T-helper 9 cell (primary cell): ENCODE data around the gene SPSB3.

Experiments used
- DNase-seq: peaks from one replicate; pipeline ENCODE4 v3.0.0-alpha.2; 2020

Gene SPSB3

DNA sequence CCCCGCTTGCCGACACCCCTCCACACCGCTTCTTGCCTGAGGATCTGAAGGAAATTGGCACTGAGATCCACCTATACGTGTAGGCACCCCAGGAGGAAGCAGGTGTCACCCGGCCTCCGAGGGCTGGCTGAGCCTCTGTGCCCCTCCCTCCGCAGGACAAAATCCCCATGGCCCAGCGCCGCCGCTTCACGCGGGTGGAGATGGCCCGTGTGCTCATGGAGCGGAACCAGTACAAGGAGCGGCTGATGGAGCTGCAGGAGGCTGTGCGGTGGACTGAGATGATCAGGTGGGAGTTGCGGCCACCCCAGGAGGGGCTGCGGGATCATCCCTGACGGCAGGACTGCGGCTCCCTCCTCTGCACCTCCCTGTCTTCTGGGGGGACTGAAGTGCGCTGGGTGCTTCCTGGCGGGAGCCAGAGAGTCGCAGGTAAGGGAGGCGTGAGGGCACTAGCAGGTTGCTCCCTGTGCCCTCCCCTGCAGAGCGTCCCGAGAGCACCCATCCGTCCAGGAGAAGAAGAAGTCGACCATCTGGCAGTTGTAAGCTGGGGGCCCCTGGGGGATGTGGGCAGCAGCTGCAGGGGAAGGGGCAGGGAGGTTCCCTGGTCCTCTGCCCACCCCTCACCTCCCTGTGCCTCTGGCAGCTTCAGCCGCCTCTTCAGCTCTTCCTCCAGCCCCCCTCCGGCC is 20.0 kb downstream of the SPSB3 start:
- DNase-seq, result no peak

DNA sequence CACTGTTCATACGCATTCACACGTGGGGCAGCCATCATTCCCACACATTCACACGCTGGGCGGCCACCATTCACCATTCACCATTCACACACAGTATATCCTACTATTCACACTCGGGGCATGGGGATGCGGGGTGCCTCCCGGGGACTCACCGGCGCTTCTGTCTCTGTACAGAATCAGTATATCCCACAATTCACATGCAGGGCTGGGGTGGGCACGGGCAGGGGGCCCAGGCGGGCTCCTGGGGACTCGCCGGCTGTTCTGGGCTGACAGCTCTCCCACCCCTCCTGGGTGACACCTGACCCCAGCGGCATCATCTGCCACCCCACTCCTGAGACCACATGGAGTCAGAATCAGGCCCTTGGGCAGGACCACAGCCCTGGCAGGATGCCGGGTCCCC is 20.6 kb downstream of the SPSB3 start:
- no peak for DNase-seq

DNA sequence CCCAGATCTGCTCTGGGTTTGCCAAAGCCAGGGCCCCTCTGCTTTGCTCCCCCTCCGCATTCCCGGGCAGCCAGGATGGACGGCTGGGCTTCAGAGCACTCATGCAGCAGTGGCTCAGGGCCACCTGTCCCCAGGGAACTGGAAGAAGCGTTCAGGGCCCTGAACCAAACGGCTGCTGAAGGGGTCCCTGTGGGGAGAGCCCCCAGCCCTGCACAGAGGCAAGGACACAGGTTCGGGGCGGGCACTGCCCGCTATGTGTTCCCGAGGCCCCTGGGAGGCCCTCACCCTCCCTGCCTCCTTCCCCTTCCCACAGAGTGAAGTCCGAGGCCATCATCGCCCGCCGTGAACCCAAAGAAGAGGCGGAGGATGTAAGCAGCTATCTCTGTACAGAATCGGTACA is 21.5 kb downstream of the SPSB3 start:
- DNase-seq, result no peak

DNA sequence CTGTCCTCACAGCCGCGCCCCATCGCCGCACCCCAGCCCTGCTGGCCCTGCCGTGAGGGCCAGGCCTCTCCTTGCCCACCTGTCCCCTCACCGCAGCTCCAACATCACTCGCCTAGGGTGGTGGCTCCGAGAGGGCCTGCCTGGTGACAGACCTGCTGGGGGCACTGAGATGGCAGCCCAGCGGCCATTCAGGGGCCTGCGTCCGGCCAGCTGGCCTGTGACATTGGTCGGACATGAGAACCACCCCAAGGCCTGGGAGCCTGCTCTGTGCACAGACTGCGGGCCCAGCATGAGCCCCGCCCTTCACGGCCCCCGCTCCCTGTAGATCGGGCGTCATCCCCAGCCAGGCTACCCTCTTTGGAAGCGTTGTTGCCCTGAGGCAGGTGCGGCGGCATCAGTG is 22.9 kb downstream of the SPSB3 start:
- no peak for DNase-seq

DNA sequence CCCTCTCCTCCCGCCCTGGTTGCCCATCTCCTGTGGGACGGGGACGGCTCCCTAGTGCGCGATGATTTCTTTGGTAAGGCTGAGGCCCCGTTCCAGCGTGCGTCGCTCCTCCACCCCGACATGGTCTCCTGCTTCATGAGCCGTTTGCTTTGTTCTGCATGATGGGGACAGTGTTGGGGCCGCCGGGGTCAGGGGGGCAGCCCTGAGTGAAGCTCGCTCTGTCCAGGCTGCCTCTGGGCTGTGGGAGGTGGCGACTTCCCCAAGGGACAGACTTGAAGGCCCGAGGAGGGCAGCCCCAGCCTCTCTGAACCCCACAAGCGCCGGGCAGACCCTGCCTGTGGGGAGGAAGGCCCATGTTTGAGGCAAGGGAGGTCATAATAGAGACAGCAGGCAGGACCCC is 23.4 kb downstream of the SPSB3 start:
- DNase-seq, result no peak

DNA sequence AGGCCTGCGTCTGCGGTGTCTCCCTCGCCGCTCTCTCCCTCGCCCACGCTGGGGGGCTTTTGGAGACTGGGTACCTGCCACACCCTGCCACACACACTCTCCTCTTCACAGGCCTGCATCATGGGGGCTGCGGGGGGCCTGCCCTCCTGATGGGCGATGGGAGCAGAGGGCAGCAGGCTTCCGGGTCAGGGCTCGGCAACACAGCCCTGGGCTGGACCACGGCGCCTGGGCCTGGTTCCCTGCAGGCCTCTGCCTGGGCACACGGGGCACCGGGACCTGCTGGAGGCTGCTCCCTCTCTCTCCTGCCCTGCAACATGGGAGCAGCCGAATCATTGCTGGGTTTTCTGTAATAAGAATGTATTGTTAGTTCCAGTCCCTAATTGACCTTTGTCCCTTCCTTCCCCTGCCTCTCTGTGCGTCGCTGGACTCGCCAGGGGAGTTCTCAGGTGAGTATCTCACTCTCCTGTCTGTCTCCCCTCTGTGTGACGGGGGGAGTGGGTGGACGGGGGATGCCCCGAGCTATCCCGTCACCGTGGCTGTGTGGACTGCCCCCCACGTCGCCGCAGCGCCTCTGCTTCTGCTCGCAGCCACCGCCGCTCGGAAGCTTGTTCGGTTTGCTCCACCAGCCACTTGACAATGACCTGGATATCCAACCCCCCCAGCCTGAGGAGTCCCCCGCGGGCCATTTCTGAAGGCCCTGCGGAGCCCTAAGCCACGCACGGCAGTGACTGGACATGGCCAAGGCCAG is 24.5 kb downstream of the SPSB3 start:
- no peak for DNase-seq

DNA sequence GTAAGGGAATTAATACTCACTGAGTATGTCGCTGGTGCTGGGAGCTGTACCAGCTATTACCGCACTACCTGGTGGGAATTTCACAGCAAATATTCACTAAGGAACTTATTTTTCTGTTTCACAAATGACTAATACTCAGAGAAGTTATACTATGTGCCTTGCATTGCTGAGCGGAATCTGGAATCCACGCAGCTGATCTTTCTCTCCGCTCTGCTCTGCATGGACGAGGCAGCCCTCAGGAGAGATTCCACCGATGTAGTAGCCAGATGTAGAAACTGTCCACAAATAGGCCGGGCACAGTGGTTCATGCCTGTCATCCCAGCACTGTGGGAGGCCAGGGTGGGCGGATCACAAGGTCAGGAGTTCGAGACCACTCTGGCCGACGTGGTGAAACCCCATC is 28.2 kb downstream of the SPSB3 start:
- DNase-seq, result no peak

DNA sequence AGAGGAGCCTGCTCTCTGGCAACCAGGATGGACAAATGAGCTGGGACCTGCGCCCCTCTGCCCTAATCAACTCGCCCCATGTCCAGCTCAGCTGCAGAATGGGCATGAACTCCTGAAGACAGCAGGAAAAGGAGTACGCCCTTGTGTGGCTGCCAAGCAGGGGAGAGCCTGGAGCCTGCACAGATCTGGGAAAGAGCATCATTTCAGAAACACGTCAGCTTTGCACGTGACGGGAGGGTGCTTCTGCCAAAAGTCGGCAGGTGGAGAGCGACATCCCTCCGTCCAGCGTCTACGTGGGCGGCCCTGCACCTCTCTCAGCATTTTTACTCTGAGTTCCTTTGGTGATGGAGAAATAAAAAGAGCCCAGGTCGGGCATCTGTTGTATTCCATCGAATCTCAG is 29.5 kb downstream of the SPSB3 start:
- no peak for DNase-seq

DNA sequence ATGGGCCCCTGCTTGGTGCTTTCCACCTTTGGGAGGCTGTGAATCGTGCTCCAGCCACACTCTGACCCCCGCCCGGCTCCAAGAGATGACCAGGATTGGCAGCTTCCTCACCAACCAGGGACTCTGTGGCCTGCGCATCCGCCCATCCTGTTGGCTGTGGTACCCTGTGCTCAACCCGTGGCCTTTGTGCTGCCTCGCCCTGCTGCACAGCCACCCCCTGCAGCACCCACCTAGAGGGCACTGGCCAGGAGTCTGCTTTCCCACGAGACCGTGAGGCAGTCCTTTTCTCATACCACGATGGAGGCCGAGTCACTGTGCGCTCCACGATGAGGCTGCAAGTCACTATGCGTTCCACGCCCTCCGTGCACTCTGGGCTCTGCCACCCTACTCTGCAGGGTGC is 30.4 kb downstream of the SPSB3 start:
- no peak for DNase-seq

DNA sequence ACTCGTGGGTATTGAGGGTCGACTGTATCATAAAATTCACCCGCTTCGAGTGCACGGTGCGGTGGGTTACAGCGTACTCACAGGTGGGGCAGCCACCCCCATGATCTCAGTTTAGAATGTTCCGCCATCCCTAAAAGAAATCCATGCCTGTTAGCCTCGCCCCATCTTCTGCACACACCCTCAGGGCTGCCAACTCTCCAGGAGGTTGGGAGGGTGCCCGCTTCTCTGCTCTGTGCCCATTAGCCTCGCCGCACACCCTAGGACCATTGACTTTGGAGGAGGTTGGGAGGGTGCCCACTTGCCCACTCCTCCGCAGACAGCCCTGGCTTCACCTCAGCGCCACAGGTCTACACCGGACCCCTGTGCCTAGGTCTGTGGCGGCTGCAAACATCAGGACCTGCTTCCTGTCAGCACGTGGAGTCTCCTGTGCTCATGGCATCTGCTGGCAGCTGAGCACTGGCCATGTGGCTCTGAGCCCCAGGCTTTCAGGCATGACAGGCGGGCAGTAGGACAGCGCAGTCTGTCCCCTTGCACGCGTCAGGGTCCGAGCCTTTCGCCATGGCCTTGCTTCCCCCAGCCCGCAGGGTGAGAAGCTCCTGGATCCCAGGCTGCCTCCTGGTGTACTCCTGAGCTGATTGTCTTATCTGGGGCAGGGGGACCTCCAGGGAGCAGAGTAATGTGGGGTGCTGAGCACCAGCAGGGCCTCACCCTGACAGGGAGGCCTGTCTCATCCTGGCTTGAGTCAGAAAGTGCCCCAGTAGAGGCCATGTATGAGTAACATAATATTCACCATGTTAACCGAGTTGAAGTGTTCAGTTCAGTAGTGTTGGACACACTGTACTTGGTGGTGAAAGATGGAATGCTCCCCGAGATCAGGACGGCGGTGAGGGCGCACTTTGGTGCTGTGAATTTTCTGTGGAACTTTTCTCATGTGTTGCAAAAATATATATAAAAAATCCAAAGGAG is 32.9 kb downstream of the SPSB3 start:
- DNase-seq, result no peak

DNA sequence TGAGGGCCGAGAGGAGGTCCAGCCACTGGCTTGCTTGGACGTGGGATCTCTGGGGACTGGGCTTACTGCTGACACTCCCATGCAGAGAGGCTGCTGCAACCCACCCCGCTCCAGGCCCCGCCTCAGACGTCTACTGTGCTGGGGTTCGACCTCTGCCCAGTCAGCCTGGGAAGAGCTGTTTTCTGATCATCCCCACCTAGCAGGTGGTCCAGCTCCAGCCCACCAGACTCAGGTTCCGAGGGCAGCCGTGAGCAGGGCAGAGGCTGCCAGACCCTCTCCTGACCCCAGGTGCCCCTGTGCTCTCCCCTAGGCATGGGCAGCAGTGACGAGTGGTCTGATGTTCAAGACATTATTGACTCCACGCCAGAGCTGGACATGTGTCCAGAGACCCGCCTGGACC is 34.4 kb downstream of the SPSB3 start:
- no peak for DNase-seq

DNA sequence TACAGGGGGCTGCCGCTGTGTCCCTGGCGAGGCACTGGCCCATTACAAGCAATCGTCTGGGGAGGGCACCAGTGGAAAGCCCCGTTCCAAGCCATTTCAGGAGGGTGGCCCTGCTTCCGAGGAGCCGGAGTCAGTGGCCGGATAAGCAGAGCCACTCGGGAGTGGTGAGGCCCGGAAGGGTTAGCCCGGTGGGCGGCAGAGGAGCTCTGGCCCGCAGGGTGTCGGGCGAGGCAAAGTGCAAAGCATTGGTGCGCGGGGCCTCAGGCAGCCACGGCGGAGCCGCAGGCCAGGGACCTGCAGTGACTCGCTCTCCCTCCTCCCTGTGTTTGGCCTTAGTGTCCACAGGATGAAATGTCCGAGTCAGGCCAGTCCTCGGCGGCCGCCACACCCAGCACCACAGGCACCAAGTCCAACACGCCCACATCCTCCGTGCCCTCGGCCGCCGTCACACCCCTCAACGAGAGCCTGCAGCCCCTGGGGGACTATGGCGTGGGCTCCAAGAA is 35.6 kb downstream of the SPSB3 start:
- DNase-seq, result no peak

DNA sequence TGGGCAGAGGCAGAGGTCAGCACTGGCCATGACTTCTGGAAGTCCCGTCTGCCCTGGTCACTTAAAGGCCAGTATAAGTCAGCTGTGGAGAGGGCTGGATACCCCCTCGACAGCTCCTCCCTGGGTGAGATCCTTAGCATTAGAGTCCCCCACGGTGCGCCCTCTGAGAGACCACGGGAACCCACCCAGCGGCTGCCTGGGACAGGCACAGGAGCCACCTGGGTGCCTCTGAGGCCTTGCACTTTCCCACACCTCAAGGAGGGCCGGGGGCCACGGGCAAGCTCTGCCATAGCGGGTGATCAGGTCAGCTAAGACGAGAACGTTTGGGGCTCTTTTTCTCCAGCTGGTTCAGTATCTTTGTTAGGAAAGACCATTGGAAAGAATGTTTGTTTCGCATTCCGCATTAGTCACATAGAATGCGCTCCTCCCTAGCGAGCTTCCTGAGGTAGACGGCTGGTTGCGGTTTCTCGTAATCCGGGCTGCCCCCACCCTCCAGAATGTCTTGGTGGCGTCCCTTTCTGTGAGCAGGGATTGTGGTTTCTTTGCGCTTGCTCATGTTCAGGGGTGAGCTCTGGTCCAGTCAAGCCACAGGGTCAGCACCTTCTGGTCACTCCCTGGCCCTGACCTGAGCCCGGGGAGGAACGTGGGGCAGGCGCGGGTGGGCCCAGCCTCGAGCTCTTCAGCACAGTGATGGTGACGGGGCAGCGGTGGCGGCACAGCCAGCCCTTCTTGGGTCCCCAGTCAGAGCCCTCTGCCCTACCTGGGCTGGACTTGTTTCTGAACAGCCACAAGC is 36.3 kb downstream of the SPSB3 start:
- no peak for DNase-seq

DNA sequence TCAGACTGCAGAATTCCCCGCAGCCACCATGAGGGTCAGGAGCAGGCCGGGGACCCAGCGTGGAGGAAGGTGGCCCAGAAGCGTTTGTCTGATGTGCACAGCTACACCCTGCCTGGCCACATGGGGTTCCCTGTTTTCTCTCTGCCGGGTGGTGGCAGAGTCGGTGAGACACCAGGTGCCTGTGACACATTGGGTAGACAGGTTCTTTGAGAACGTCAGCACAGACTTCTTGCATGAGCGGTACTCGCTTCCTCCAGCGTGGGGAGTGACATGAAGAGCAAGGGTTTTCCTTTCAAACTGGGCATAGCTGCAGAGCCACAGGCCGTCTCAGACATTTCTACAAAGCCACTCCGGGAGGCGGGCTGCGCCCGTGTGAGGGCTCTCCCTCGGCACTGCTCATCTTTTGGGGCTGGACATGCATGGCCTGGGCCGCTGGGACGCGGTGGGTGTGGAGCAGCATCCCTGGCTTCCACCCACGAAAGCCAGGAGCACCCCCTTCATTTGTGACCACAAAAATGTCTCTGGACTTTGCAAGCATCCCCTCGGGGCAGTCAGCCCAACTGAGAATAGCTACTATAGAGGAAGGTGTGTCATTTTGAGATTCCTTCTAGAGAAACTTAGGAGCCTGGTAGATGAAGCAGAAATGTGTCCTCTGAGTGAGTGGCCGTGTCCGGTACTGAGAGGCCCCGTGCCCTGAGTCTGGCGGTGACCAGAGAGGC is 37.0 kb downstream of the SPSB3 start:
- DNase-seq, result no peak

DNA sequence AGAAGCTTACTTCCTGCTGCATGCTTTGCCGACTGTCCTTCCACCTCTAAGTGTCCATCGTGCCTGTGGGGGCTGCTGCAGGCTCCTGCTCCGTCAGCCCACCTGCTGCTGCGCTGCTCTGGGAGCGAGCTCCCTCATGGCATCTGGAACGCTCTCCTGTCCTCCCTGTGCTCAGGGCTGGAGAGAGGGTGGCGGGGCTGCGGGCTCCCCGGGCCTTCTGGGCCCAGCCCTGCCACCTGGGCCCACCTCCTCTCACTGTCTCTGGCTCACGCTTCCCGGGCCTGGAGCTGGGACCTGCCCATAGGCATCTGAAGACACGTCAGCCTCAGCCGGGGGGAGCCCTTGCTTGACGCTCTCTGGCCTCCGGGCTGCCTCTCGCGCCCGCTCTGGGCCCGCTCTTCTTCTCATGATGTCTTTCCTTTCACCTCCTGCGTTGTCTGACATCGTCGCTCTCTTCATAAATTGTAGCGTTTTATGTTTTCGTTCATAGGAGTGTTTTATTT is 38.0 kb downstream of the SPSB3 start:
- no peak for DNase-seq

DNA sequence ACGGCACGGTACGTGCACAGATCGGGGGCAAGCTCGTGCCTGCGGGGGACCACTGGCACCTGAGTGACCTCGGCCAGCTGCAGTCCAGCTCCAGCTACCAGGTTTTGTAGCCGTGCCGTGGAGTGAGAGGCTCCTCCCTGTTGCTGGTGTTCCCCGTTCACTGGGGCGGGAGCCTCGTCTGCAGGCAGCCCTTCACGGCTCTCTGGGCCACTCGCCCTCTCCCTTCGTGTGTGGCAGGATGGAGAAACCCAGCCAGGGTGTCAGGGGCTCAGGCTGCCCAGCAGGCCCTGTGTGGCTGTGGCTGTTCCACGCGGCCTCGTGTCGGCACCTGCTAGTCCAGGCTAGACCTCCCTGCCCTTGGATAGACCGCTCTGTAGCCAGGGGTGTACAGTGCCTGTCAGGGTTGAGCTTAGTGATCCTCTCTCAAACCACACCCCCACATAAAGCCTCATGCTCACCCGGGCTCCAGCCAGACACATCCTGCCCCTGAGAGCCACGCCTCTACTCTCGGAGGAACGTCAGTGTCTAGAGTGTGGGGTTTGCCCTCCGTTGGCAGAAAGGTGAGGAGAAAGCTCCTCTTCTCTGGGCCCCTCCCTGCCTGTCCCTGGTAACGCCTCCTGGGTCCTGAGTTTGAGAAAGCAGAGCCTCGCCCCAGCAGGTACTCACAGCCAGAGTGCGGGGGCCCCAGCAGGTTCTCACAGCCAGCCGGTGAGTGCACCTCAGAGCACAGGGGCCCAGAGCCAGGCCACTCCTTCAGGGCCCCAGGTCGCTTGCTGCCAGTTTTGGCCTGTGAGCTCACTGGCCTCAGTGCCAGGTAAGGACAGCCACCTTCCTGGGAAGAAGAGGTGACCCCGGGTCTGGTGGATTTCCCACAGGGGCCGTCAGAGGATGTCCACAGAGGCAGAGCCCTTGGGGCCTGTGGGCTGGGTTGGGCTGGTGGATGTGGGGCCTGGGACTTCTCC is 38.7 kb downstream of the SPSB3 start:
- DNase-seq, result no peak

DNA sequence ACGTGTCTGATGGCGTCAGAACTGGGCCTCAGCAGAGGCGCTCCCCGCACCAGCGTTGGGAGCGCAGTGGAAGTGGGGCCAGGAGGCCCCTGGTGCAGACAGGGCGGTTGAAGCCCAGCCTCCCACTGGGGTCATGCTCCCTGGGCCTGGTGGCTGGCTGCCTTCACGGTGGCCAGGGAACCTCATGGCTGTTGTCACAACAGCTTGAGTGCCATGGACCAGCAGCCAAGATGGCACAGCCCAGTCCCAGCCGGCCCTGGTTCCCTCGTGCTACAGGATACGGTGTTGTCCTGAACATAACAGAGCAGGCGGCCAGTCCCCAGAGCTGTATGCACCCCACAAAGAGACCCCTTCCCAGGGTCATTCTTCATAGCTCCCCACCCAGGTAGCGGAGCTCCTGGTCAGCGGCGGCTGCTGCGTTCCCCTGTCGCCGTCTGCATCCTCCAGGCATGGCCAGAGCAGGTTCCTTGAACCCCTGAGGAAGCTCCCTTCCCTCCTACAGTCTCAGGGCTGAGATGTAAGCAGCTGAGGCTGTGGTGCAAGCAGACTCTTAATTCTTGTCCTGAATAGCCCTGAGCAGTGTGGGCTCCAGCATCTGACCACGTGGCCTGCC is 40.7 kb downstream of the SPSB3 start:
- no peak for DNase-seq

DNA sequence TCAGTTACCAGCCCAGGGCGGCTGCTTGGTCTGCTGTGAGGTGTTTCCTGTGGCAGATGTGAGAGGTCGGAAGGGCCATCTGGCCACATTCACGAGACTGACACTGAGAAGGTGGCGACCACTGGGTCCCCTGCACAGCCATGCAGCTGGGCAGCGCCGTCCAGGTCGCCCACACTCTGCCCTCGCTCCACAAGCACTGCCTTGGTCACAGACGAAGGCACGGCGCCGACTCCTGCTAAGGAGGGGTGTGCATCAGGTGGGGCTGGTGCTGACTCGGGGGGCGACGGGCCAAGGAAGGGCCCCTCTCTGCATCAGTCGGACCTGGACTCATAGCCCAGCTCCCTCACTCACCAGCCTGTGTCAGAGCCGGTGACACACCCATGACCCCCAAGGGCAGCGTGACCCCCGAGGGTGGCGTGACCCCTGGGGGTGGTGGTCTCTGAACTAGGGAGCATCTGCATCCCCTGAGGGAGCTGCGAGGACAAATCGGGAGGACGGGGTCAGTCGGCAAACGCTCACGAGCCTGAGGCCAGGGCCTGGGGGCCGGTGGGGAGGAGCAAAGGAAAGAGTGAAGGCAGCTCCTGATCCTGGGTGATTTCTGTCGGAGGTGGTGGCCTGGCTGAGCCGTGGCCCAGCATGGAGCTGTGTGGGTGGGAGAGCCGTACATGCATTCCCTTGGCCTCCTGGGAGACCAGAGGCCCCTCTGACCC is 41.4 kb downstream of the SPSB3 start:
- no peak for DNase-seq

DNA sequence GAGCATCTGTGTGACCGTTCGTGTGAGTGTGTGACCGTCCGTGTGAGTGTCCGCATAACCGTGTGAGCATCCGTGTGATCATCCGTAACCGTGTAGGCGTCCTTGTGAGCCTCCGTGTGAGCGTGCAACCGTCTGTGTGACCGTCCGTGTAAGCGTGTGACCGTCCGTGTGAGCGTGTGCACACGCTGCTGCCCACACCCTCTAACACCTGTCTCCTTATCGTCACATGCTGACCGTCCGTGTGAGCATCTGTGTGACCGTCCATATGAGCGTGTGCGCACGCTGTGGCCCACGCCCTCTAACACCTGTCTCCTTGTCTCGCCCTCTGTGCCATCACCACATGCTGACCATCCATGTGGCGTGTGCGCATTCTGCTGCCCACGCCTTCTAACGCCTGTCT is 42.1 kb downstream of the SPSB3 start:
- DNase-seq, result no peak
